ENCODE measurements around the gene ATN1. TPM values are rescaled to one million over a fixed set of nuclear protein-coding genes. Genes with fewer than 3 reads are reported as not detected.
"Not testable (repeated sequence)": the region's sequence is repeated elsewhere in the genome, so short reads cannot be mapped to it uniquely, and the experiment has no call there.

Gene ATN1, protein sequence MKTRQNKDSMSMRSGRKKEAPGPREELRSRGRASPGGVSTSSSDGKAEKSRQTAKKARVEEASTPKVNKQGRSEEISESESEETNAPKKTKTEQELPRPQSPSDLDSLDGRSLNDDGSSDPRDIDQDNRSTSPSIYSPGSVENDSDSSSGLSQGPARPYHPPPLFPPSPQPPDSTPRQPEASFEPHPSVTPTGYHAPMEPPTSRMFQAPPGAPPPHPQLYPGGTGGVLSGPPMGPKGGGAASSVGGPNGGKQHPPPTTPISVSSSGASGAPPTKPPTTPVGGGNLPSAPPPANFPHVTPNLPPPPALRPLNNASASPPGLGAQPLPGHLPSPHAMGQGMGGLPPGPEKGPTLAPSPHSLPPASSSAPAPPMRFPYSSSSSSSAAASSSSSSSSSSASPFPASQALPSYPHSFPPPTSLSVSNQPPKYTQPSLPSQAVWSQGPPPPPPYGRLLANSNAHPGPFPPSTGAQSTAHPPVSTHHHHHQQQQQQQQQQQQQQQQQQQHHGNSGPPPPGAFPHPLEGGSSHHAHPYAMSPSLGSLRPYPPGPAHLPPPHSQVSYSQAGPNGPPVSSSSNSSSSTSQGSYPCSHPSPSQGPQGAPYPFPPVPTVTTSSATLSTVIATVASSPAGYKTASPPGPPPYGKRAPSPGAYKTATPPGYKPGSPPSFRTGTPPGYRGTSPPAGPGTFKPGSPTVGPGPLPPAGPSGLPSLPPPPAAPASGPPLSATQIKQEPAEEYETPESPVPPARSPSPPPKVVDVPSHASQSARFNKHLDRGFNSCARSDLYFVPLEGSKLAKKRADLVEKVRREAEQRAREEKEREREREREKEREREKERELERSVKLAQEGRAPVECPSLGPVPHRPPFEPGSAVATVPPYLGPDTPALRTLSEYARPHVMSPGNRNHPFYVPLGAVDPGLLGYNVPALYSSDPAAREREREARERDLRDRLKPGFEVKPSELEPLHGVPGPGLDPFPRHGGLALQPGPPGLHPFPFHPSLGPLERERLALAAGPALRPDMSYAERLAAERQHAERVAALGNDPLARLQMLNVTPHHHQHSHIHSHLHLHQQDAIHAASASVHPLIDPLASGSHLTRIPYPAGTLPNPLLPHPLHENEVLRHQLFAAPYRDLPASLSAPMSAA (N-terminal part only)
- 107 TPM for polyA plus RNA-seq (2013, experiment 1 of 2; ENCODE audit: insufficient read length)
- polyA plus RNA-seq (2013, experiment 2 of 2; ENCODE audit: insufficient read length) = 106 TPM

DNA sequence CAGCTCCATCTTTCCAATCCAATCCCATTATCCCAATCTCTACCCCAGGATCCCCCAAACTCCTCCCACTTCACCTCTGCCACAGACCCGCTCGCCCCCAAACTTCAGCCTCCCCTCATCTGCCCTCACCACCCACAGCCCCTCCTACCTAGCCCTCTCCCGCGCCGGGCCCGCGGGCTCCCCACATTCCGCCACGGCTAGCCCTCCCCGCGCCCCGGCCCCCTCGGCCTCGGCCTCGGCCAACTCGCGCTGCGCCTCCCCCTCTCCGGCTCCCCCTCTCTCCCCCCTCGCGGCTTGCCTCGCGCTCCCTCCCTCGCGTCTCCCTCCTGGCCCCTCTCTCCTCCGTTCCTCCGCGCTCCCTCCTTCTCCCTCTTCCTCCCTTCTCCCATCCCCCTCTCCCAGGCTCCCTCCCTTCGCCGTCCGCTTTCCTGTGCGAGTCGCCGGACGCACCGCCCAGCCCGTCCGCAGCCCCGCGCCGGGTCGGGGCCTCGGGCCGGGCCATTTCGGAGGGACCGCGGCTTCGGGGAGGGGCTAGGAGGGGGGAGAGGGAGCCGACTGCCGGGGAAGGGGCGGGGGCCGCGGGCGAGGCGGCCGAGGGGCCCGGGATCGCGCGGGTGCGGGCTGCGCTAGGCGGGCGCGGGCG is at the start of gene ATN1:
Gene ATN1, plus strand, starts transcription at position 581 of the 643 bp plus-strand sequence. CDS start 6,043 bp downstream, outside the sequence.
- peak; percentile 85 for DNase-seq

DNA sequence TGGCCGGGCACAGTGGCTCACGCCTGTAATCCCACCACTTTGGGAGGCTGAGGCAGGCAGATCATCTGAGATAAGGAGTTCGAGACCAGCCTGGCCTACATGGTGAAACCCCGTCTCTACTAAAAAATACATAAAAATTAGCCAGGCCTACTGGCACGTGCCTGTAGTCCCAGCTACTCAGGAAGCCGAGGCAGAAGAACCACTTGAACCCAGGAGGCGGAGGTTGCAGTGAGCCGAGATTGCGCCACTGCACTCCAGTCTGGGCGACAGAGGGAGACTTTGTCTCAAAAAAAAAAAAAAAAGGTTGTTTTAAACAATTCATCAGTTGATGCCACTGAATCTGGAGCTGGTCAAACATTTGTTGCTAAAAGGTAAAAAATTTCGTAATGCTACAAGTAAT is 47.9 kb upstream of the ATN1 start:
- DNase-seq = not testable (repeated sequence)

DNA sequence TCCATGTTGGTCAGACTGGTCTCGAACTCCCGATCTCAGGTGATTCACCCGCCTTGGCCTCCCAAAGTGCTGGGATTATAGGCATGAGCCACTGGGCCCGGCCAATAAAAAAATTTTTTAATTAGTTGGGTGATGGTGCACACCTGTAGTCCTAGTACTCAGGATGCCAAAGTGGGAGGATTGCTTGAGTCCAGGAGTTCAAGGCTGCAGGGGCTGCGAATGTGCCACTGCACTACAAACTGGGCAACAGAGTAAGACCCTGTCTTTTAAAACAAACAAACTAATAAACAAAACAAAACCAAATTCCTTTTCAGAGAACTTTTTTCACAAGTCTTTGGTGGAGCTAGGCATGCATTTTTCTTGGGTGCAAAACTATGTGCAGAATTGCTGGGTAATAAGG is 44.5 kb upstream of the ATN1 start:
- no peak for DNase-seq

DNA sequence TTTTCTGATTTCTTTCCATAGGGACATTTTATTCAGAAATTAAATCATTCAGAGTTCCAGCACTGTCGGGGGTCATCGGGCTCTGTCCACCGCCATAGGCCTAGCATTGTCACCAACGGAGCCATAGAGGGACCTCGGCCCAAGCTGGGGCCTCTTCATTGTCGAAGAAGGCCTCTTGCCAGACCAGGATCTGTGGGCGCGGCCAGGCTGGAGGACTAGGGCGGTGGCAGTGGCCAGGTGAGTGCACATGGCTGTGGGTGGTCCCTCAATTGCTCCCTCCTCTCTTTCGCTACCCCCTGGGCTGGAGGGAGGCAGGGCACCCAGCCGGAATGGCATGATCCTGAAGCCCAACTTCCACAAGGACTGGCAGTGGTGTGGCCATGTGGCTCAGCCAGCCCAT is 44.1 kb upstream of the ATN1 start:
- no peak for DNase-seq

DNA sequence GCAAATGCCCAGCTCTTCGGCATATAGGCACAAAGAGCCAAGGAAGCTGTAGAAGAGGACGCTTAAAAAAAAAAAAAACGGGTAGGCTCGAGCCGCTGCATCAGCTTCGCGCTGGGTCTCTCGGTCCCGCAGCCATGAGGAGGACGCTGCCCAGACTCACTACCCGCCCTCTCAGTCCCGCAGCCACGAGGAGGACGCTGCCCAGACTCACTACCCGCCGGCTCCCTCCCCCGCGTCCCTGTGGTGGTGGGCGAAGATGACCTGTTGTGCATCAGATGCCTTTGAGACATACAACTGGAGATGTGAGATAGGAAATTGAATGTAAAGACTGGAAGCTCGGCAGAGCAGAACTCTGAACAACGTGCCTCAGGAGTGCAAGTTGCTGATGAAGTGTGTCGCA is 43.2 kb upstream of the ATN1 start:
- no peak for DNase-seq

DNA sequence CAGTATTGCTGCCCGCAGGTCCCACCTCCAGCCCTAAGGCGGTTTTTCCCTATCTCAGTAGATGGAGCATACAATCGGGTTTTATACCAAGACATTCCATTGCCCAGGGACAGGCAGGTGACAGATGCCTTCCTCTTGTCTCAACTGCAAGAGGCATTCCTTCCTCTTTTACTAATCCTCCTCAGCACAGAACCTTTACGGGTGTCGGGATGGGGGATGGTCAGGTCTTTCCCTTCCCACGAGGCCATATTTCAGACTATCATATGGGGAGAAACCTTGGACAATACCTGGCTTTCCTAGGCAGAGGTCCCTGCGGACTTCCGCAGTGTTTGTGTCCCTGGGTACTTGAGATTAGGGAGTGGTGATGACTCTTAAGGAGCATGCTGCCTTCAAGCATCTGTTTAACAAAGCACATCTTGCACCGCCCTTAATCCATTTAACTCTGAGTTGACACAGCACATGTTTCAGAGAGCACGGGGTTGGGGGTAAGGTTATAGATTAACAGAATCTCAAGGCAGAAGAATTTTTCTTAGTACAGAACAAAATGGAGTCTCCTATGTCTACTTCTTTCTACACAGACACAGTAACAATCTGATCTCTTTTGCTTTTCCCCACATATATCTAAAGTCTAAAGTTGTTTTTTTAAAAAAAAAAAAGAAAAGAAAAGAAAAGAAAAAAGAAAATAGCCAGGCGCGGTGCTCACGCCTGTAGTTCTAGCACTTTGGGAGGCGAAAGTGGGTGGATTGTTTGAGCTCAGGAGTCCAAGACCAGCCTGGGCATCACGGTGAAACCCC is 41.4 kb upstream of the ATN1 start:
- DNase-seq = not testable (repeated sequence)

DNA sequence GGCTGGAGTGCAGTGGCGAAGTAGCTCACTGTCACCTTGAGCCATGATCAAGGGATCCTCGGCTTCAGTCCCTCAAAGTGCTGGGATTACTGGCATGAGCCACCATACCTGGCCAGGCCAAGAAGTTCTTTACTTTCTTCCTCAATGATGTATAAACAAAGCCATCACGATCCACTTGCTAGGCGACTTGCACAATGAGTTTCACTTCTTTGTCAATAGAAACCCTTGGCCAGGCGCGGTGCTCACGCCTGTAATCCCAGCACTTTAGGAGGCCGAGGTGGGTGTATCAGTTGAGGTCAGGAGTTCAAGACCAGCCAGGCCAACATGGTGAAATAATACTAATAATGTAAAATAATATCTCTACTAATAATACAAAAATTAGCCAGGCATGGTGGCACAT is 40.3 kb upstream of the ATN1 start:
- no peak for DNase-seq

DNA sequence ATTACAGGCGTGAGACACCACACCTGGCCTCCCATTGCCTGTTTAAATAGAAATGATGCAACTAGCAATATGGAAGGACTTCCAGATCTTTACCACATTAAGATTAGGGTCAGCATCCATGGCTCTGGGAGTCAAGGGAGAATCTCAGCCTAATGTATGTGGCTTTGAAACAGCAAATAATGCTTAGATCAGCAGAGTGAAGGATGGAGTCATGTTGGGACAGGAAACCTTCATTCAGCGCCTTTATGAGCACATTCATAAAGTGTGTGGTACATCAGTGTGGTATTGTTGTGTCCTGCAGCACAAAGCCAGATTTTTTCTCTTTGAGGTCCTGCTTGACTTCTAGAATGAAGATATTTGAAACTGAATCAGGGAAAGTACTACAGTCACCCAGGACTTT is 39.4 kb upstream of the ATN1 start:
- no peak for DNase-seq

DNA sequence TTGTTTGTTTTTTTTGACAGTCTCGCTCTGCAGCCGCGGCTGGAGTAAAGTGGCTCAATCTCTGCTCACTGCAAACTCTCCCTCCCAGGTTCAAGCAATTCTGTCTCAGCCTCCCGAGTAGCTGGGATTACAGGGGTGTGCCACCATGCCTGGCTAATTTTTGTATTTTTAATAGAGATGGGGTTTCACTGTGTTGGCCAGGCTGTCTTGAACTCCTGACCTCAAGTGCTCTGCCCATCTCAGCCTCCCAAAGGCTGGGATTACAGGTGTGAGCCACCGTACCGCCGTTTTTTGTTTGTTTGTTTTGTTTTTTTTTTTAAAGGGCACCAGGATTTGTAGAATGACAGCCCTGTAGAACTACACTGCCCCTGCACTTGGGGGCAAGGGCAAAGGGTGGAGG is 39.0 kb upstream of the ATN1 start:
- not testable (repeated sequence) for DNase-seq

DNA sequence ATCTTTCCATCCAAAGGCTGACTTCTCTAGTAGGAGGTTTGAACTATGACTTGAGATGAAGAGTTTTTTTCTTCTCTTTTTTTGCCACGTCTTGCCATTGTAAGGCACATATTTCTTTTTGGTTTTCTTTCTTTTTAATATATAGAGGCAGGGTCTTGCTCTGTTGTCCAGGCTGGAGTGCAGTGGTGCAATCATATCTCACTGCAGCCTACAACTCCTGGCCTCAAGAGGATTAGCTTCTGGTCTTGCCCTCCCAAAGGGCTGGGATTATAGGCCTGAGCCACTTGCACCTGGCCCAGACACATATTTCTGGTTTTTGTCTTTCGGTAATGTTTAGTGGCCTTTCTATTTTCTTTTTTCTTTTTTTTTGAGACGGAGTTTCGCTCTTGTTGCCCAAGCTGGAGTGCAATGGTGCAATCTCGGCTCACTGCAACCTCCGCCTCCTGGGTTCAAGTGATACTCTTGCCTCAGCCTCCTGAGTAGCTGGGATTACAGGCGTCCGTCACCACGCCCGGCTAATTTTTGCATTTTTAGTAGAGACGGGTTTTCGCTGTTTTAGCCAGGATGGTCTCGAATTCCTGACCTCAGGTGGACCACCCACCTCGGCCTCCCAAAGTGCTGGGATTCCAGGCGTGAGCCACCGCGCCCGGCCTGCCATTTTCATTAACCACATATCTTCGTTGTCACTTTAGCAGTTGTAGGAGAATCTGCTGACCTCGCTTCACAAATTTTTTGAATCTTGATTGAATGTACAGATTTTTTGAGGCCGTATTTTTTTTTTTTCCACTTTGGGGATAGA is 37.8 kb upstream of the ATN1 start:
- not testable (repeated sequence) for DNase-seq

DNA sequence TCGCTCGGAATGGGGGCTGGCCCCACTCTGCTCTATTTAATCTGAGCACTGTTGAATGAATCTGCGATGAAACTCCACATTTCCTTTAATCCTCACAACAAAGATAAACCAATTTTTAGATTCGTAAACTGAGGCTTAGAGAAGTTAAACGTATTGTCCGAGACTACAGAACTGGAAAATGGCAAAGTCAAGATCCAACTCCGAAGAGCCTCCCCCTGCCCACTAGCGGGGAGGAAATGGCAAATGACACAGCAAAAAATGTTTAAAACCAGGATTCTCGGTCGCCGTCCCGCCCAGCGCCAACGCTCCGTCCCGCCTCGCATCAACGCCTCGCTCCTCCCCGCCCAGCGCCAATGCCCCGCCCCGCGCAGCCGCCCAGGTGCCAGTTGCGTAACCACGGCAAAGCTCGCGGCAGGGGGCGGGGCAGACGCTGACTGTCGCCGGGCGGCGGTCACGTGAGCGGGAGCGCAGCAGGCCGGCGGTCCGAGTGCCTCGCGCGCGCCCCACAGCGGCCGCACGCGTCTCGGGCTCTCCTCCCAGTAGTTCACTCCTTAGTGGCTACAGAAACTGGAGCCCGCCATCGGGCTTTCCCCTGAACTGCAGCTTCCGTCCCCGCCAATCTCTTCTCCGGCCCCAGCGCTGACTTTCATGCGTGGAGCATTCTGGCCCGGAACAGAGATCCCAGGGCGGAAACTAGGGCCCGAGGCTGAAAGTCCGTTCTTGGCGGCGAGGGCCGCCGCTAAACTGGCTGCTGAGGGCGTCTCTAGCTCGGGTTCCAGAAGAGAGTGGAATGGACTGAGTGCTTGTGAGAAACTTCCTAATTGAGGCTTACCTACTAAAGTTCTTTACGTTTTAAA is 36.7 kb upstream of the ATN1 start:
- peak; percentile 97 for DNase-seq

DNA sequence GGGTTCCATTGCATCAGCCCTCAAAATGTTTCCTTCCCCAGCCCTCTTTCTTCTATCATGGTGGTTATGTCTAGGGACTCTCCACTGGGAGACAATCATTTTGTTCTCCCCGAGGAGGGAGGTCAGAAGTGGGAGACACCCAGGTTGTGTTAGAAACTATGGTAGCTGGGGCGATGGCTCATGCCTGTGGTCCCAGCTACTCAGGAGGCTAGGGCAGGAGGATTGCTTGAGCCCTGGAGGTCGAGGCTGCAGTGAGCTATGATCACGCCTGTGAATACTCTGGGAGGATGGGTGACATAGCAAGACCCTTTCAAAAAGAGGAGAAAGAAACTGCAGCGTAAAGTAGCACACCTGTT is 36.1 kb upstream of the ATN1 start:
- DNase-seq = no peak

DNA sequence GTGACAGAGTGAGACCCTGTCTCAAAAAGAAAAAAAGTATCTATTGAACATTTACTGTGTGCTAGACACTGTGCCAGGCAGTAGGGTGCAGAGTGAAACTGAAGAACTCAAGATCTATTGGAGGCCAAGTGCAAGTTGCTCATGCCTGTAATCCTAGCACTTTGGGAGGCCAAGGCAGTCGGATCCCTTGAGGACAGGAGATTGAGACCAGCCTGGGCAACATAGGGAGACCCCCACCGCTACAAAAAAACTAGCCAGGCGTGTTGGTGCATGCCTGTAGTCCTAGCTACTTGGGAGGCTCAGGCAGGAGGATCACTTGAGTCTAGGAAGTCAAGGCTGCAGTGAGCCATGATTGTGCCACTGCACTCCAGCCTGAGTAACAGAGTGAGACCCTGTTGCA is 35.1 kb upstream of the ATN1 start:
- not testable (repeated sequence) for DNase-seq

DNA sequence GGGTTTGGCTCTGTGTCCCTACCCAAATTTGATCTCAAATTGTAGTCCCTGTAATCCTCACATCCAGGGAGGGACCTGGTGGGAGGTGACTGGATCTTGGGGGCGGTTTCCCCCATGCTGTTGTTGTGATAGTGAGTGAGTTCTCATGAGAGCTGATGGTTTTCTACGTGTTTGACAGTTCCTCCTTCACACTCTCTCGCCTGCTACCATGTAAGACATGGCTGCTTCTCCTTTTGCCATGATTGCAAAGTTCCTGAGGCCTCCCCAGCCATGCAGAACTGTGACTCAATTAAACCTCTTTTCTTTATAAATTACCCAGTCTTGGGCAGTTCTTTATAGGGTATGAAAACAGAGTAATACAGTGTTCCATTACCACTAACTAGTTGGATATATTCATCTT is 33.4 kb upstream of the ATN1 start:
- no peak for DNase-seq

DNA sequence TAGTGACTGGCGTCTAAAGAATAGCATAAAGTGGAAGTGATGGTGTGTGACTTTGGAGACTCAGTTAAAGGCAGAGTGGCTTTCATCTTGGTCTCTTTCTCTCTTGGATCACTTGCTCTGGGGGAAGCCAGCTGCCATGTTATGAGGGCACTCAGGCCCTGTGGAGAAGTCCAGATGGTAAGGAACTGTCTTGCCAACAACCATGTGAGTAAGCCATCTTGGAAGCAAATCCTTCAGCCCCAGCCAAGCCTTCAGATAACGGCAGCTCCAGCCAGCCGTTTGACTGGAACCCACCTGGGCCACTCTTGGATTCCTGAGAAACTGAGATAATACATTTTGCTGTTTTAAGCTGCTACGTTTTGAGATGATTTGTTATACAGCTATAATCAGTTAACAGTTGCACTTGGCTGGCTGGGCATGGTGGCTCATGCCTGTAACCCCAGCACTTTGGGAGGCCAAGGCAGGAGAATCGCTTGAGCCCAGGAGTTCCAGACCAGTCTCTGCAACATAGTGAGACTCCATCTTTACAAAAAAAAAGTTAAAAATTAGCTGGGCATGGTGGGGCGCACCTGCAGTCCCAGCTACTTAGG is 30.8 kb upstream of the ATN1 start:
- no peak for DNase-seq

DNA sequence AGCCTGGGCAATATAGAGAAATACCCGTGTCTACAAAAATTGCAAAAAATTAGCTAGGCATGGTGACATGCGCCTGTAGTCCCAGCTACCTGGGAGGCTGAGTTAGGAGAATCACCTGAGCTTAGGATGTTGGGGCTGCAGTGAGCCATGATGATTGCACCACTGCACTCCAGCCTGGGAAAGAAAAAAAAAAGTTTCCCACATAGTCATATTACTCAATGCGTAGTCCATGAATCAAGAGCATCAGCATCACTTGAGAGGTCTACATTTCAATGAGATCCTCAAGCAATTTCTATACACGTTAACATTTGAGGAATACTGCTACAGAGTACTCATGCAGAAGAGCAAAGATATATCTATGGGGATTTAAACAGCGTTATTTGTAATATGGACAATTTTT is 28.3 kb upstream of the ATN1 start:
- DNase-seq = no peak

DNA sequence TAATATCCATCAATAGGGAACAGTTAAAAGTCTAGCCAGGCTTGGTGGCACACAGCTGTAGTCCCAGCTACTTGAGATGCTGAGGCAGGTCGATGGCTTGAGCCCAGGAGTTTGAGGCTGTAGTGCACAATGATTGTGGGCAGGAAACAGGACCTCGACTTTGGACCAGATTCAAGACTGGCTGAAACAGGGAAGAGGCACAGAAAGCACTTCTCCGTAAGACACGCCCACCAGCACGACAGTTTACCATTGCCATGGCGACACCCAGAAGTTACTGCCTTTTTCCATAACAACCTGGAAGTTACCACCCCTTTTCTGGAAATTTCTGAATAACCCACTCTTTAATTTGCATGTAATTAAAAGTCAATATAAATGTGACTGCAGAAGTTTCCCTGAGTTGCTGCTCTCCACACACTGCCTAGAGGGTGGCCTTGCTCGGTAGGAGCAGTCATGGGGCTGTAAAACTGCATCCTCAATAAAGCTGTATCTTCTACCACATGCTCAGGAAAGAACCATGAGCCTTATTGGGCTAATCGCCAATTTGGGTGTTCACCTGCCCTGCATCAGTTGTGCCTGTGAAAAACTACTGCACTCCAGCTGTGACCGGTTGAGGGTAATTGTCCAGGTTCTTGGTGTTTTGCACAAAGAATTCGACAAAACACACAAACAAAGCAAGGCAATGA is 27.8 kb upstream of the ATN1 start:
- no peak for DNase-seq

DNA sequence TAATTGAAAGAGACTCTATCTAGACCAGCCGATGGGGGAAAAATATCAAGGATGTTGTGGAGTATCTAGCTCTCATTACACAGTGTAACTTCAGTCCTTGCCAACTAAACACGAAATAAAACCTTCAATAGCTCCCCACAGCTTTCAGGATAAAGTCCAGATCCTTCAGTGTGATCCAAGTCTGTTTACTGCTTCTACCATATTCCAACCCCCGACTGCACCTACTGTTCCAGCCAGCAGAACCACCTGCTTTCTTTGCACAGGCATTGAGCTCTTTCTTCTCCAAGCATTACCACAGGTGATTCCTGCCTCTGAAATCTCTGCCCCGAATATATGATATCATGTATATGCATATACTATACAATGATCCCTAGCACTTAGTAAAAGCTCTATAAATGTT is 25.3 kb upstream of the ATN1 start:
- no peak for DNase-seq

DNA sequence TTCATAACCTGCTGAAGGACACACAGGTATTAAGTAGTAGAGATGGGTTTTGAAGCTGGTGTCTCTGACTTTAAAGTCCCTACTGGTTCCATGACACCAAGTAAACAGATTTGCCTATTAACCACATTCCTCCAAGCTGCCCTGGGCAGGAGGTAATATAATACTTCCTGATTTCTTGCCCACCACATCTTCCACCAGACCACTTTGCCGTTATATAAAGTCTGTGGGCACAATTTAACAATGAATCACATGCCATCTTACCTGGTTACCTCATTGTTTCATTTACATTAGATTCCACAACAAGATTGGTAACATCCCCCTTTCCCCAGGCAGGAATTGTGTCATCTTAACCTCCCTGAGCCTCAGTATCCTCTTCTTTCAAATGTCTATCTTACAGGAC is 24.0 kb upstream of the ATN1 start:
- no peak for DNase-seq

Data from fibroblast of skin of scalp (primary cell).